HG03175 (cell line): ENCODE results near the gene NLGN3.
A peak's percentile ranks its signal among the peaks of the same experiment; 100 is the strongest.

Source experiments
- ATAC-seq: cut with Tn5 transposase; IDR thresholded peaks from one replicate; pipeline ENCODE4 v1.9.1; 2021; ENCODE audit warnings: mild to moderate bottlenecking, moderate library complexity; ENCODE audit not compliant: unreplicated experiment

NLGN3 gene

DNA sequence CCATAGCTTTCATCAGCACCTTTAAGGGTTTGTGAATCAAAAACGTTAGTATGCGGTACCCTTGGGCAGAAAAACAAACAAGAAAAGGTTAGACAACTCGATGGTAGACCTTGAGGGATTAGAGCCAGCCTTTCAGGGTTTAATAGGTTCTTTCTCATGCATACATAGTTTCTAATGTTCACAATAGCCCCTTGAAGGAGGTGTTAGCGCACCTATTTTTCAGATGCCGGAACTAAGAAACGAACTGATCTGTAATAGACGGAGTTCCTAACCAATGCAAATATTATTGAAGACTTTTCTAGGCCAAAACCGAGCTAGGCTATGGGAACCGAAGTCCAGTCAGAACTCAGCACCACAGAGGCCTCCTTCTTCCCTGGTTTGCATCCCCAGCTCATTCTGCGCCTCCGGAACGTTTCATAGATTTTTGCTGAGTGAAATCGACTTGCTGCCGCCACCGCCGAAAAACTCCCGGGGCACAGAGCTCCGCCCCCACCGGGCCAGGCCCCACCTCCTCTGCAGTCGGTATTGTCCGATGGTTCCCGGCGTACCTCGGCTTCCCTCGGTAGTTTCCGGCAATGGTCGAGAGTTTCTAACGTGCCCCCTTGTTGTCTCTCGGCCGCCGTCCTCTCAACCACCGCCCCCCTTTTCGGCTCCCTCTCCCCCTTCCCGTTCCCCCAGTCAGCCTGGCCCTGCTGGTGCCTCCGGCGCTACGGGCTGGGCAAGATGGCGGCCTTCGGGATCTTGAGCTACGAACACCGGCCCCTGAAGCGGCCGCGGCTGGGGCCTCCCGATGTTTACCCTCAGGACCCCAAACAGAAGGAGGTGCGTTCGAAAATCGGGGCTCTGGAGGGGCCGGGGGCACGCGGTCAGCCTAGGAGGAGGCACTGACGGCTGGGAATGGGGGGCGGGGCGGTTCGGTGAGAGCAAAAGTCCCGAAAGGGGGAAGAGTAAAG lies 26.3 kb upstream of the NLGN3 start, which contains the start of gene MED12:
TSS of gene MED12 (plus strand) at position 565 of the 953 bp plus-strand sequence. CDS start at position 724, 159 bp downstream.
- peak; percentile 94 for ATAC-seq

DNA sequence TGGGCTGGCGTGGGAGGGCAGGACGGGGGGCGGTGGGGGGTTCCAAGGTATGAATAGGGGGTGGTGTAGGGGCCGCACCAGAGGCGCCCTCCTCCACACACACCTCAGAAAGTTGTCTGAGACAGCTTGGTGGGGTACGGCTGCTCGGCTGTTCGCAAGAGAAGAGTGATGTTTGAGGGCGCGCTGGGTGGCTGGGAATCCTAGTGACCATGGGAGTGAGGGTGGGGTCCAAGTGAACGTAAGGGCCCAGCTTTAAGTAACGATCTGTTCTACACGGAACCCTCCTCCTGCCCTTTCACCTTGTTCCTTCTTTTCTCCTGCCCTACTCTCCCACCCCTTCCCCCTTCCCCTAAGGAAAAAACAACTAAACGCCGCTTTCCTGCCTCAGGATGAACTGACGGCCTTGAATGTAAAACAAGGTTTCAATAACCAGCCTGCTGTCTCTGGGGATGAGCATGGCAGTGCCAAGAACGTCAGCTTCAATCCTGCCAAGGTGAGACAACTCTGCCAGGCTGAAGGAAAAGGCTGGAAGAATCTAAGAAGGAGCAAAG lies 25.6 kb upstream of the NLGN3 start:
- ATAC-seq, result peak; percentile 17

DNA sequence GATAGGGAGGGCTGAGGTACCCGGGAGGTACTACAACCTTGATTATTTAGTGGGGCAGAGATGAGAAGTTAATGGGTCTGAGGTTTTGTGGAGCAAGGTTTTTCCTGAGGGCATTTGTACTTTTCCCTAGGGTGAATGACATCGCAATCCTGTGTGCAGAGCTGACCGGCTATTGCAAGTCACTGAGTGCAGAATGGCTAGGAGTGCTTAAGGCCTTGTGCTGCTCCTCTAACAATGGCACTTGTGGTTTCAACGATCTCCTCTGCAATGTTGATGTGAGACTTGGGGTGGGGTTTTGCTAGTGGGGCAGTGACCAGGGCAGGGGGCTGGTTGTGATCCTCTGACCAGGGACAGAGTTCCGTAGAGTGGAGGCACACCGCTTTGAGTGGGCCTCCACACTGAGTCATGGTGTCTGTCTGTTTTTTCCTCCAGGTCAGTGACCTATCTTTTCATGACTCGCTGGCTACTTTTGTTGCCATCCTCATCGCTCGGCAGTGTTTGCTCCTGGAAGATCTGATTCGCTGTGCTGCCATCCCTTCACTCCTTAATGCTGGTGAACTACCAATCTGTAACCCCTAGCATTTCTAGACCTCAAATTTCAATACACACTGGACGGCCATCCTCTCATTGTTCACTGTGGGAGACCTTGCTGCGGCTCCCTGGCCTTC lies 16.3 kb upstream of the NLGN3 start:
- no peak for ATAC-seq

DNA sequence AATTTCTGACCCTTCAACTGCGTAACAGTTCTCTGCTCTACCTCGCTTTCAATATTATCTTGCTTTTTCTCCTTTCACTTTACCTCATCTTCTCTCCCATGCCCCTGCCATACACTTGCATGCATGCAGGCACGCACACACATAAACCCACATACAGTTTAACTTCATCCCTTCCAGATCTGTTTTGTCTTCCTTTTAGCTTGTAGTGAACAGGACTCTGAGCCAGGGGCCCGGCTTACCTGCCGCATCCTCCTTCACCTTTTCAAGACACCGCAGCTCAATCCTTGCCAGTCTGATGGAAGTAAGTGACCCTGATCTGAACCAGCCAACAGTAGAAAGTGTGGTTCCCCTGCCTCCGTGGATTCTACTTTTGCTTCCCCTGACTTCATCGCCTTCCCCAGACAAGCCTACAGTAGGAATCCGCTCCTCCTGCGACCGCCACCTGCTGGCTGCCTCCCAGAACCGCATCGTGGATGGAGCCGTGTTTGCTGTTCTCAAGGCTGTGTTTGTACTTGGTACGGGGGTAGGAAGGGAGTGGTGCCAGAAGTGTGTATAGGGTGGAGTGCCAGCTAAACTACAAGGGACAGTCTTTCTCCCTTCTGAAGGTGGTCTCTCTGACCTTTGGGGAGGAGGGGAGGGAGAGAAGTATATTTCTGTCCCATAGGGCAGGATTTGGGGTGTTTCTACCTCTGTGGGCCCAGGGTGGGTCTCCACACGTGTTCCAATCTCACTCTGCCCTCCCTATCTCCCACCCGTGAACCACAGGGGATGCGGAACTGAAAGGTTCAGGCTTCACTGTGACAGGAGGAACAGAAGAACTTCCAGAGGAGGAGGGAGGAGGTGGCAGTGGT lies 15.5 kb upstream of the NLGN3 start:
- no peak for ATAC-seq

DNA sequence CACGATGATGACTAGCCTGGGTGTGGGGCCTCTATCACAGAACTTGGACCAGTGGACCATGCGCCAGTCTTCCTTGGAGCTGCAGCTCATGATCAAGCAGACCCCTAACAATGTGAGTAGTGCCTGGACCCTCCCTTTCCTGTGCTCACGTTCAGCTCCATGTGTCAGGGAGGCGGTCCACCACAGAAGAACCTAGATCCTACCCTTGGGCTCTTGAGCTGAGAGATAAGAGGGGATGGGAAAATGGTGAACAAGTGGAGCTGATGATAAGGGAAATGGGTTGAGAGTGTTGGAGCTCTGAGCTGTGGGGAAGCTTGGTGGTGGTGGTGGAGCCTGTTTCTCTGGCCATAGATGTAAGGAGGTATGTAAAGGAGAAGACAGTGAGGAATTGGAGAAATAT lies 13.1 kb upstream of the NLGN3 start:
- no peak for ATAC-seq

DNA sequence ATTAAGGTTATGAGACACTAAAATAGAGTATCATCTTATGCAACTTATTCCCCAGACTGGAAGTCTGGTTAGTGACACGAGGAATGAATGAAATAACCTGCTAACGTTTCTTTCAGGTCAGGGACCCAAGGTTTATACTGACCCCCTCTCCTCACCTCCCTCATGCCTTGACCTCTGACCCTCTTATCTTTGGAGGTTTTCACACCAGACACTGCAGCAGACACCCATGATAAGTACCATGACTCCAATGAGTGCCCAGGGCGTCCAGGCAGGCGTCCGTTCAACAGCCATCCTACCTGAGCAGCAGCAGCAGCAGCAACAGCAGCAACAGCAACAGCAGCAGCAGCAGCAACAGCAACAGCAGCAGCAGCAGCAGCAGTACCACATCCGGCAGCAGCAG lies 4.2 kb upstream of the NLGN3 start:
- no peak for ATAC-seq

DNA sequence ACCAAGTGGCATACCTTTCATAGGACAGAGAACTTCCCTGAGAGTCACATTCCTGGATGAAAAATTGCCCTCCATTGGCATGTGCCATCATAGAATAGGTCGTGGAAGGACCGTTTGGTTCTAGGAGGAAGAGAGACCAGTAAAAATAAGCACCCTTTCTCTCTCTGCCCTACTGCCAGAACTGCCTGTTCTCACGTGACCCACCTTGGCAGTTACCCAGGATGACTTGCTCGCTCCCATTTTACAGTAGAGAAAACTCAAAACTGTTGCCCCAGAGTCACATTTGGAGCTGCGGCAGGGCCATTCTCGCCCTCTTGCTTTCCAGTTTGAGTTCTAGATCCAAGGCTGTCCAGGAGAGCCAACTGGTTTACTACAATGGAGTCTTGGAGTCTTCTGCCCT lies 1.1 kb upstream of the NLGN3 start:
- ATAC-seq, result no peak

DNA sequence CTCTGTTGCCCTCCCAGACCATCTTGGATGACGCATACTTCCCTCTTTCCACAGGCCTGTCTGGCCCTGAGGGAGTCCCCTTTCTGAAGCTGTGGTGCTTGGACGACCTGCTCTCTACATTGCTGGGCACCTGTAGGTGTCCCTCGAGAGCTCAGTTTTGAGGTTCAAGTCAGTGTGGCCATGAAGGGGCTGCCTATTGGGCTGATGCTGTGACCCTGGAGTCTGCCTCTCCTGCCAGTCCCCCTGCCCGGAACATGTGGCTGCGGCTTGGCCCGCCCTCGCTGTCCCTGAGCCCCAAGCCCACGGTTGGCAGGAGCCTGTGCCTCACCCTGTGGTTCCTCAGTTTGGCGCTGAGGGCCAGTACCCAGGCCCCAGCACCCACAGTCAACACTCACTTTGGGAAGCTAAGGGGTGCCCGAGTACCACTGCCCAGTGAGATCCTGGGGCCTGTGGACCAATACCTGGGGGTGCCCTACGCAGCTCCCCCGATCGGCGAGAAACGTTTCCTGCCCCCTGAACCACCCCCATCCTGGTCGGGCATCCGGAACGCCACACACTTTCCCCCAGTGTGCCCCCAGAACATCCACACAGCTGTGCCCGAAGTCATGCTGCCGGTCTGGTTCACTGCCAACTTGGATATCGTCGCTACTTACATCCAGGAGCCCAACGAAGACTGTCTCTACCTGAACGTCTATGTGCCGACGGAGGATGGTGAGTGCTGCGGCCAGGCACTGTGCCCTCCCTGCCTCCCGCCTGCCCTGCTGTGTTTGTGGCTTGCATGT lies 3.0 kb downstream of the NLGN3 start:
- ATAC-seq, result no peak

DNA sequence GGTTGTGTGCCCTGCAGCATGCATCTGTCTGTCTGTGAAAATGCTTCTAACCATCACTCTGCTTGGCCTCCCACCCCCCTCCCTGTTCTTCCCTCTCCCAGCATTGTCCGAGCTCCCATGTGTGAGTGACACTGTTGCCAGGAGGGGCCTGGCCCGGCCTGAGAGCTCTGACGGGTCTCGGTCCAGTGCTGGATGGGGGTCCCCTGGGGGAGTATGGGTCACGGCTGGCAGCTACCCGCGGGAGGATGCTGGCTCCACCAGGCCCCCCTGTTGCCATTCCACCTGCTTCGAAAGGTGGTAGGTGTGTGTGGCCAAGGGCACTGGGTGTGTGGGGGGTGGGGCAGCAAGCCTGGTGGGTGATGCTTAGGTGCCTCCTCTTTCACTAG lies 3.6 kb downstream of the NLGN3 start:
- ATAC-seq, result no peak

DNA sequence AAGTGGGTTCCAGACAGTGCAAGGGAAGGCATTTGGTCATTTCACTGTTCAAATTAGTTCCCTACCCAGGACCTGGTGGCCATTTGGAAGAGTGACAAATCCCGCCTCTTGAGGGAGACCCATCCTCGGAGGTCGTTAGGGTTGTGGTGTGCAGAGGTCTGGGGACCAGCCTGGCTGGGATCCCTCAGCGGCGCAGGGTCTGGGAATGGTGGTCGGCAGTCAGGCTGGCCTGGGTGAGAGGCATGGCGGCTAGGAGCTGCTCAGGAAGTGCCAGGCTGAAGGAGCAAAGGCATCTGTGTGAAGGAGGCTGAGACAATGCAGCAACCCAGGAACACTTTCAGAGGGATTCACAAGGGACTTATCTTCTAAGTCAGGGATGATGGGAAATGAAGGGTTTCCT lies 6.7 kb downstream of the NLGN3 start:
- no peak for ATAC-seq

DNA sequence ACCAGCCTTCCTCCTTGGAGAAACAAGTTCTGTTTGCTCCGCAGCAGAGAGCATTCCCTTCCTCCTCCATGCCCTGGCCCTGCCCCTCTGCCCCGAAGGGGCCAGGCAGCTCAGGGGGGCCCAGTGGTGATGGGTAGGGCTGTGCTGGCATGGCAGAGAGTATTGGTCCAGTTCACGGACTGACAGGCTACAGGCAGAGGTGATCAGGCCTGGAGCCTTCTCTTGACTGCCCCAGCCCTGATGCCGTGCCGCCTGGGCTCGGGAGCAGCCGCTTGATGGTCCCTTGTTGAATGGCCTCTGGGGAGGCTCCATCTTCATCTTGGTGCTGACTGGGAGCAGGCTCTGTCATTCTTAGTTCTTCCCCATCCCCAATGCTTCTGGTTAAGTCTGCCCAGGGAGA lies 9.6 kb downstream of the NLGN3 start:
- no peak for ATAC-seq

DNA sequence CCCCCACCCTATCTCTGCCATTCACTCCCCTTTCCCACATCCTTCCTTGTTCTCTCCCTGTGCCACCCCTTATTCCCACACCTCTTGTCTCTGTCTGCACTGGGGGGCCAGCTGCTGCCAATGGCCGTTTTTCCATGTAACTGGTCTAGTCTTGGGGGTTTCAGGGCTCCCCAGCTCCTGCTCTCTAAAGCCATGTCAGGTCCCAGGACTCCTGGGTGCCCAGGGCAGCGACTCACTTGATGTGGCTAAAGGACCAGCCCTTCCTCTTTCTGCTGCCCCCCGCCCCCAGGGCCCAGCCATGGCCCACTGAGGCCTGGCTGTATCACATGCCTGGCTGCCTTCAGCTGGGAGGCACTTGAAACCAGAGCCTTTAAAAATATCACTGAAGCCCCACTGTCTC lies 10.0 kb downstream of the NLGN3 start:
- no peak for ATAC-seq

DNA sequence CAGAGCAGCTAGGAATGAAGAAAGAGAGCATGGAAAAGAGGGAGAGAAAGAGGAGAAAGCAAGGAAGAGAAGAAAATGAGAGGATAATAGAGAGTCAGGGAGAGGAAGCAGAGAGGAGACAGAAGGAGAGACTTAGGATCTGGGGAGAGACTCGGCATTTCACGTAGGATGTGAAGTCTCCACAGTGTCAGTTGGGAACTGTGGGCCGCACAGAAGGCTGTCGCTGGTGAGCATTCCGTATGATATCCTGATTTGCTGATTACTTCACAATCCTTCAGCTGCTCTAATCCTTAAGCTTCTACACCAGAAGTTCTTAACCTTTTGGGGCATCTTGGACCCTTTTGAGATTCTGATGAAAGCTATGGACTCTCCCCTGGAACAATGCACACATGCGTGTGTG lies 14.0 kb downstream of the NLGN3 start:
- ATAC-seq, result no peak

DNA sequence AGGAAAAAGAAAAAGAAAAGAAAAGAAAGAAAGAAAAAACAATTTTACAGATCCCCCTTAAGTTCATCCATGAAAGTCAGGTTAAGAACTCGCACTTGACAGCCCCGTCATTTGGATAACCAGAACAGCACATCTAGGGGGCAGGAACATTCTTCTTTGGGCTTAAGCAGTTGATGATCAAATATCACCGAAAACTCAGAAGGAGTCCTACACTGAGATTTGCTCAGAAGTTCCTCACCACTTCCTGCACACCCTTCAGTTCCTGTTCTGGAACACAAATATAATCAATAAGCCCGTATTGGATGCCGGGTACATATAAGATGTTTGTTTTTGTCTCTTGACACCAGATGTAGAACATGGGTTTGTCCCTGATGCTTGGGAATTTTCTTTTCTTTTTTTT lies 14.7 kb downstream of the NLGN3 start:
- ATAC-seq, result no peak

DNA sequence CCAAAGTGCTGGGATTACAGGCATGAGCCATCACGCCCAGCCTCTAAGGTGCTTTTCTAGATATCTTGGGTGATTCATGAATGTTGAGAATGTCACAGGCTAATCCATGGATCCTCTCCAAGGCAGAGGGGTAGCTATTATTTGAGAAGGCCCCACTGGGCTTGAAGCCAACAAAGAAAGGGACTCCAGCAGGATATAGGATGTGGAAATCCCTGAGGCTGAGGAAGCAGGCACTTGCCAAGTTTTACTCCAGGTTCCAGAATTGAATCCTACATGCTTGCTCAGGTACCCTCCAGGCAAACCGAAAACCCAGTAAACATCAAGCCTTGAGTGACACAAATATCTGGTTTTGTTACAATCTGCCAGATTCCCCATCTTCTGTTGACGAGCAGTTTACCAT lies 15.8 kb downstream of the NLGN3 start:
- ATAC-seq, result no peak

DNA sequence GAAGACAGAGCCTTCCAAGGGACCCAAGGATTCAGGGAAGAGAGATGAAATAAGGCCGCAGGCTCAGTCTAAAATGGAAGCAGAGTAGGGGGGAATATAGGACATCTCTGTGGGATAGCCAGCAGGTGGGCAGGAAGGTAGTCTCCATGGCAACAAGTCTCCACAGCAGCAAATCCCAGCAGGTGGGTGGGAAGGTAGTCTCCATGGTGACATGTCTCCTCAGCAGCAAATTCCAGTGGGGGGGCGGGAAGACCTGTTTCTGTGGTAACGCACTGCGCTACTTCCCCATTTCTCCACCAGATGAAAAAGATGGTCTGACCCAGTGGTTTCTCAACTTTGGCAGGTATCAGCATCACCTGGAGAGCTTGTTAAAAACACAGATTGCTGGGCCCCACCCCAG lies 18.3 kb downstream of the NLGN3 start:
- ATAC-seq, result no peak

DNA sequence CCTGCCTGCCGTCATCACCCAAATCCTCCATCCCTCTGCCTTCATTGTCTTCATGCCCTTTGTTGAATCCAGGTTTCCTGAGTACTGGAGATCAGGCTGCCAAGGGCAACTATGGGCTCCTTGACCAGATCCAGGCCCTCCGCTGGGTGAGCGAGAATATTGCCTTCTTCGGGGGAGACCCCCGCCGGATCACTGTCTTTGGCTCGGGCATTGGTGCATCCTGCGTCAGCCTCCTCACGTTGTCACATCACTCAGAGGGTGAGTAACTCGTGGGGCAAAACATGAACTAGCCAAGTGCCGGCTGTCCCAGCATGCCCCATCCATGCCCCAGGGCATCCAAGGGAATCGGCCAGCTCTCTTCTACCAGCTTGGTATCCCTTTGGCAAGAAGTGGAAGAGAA lies 19.4 kb downstream of the NLGN3 start:
- no peak for ATAC-seq

DNA sequence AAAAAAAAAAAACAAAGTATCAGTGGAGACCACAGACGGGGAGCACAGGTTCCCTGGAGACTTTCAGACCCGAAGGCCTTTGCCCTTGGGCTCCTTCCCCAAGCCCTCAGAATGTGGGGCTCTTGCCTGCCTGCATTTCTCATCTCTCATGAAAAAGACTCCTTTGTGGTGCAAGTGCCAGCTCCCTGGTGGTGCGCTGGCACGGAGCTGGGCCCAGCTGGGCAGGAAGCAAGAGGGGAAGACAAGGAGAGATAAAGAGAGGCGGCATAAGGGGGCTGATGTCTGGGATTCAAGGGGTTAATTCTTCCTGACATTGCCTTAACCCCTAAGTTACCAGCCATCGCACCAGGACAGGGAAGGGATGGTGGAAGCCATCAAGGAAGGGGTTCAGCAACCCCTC lies 21.8 kb downstream of the NLGN3 start:
- ATAC-seq, result no peak

DNA sequence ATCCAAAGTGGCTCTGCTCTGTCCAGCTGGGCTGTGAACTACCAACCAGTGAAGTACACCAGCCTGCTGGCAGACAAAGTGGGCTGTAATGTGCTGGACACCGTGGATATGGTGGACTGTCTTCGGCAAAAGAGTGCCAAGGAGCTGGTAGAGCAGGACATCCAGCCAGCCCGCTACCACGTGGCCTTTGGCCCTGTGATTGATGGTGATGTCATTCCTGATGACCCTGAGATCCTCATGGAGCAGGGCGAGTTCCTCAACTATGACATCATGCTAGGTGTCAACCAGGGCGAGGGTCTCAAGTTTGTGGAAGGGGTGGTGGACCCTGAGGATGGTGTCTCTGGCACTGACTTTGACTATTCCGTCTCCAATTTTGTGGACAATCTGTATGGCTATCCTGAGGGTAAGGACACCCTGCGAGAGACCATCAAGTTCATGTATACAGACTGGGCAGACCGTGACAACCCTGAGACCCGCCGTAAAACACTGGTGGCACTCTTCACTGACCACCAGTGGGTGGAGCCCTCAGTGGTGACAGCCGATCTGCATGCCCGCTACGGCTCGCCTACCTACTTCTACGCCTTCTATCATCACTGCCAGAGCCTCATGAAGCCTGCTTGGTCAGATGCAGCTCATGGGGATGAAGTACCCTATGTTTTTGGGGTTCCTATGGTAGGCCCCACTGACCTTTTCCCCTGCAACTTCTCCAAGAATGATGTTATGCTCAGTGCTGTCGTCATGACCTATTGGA lies 22.6 kb downstream of the NLGN3 start:
- ATAC-seq, result no peak

DNA sequence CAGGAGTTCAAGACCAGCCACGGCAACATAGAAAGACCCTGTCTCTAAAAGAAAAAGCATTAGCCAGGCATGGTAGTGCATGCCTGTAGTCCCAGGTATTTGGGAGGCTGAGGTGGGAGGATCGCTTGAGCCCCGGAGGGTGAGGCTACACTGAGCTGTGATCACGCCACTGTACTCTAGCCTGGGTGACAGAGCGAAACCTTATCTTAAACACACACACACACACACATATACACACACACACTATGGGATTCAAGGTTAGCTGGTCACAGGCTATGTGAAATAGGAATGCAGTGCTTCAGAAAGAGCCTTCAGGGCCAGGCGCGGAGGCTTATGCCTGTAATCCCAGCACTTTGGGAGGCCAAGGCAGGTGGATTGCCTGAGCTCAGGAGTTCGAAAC lies 23.5 kb downstream of the NLGN3 start:
- no peak for ATAC-seq
